Thyroid gland (tissue), 4 donors: Measurements from ENCODE around the gene DGKD.

Experiments
- POLR2A ChIP-seq, 2 donors: fragments of 450-650 bp; IDR thresholded peaks; one replicate each; pipeline ENCODE4 v1.6.1; 2017; ENCODE audit warnings: antibody characterized with exemption in 2 of 2, mild to moderate bottlenecking in 2 of 2, moderate library complexity in 1 of 2
- TF ChIP-seq, protein P1 (sequence below), 6 experiments: fragments of 200-600 bp in 3 of 6; fragments of 450-650 bp in 3 of 6; sonication (generic) in 3 of 6; IDR thresholded peaks; one replicate each; pipeline ENCODE4 v1.5.1; 2016 to 2019; ENCODE audit warnings: antibody characterized with exemption in 6 of 6, mild to moderate bottlenecking in 2 of 6, inconsistent platforms in 1 of 6, moderate library complexity in 1 of 6

GRCh38 chr2:233323851-233324250, 30.4 kb upstream of the DGKD start:
- TF ChIP-seq, protein P1, sequence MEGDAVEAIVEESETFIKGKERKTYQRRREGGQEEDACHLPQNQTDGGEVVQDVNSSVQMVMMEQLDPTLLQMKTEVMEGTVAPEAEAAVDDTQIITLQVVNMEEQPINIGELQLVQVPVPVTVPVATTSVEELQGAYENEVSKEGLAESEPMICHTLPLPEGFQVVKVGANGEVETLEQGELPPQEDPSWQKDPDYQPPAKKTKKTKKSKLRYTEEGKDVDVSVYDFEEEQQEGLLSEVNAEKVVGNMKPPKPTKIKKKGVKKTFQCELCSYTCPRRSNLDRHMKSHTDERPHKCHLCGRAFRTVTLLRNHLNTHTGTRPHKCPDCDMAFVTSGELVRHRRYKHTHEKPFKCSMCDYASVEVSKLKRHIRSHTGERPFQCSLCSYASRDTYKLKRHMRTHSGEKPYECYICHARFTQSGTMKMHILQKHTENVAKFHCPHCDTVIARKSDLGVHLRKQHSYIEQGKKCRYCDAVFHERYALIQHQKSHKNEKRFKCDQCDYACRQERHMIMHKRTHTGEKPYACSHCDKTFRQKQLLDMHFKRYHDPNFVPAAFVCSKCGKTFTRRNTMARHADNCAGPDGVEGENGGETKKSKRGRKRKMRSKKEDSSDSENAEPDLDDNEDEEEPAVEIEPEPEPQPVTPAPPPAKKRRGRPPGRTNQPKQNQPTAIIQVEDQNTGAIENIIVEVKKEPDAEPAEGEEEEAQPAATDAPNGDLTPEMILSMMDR (IDR thresholded peaks at IDR 0.05): no peak
- TF ChIP-seq POLR2A (IDR thresholded peaks at IDR 0.05): no peak
